ENCODE measurements around the gene STAM2. TPM values are rescaled to one million over a fixed set of nuclear protein-coding genes. Genes with fewer than 3 reads are reported as not detected.

The STAM2 gene
- polyA plus RNA-seq, 1 experiment, result 38.0 TPM

- no peak for DNase-seq (ENCODE audit: low read depth, low spot score)
- ChIA-PET POLR2A (no interaction called here), CTCF (interaction anchor here (0.9 to 2.5 kb wide), 3 partner anchors 132 to 479 kb away, joined by 3 to 7 read pairs (median 4); no protein-coding TSS in a partner anchor)
- TF ChIP-seq CTCF (IDR thresholded peaks at IDR 0.05; ENCODE audit: low read depth, low read length), result no peak
- H3K4me3 ChIP-seq (ENCODE audit: low read depth, low read length), result no peak overlapping the region
- H3K9me3 ChIP-seq (ENCODE audit: control insufficient read depth, insufficient read depth, low read length), result peaks cover 9% of the 10 kb centered on the region; the same call in 1 of the 2 replicates
- H3K27ac ChIP-seq (ENCODE audit: low read depth, low read length), result no peak overlapping the region
- H3K27me3 ChIP-seq (ENCODE audit: control insufficient read depth, insufficient read depth, low read length), result no peaks in the 10 kb centered on the region
Measured at GRCh38 chr2:152157253-152157652, 18.3 kb downstream of the STAM2 start.

- DNase-seq (ENCODE audit: low read depth, low spot score), result no peak
- TF ChIP-seq CTCF (IDR thresholded peaks at IDR 0.05; ENCODE audit: low read depth, low read length), result no peak
- Histone ChIP-seq H3K27me3 (ENCODE audit: control insufficient read depth, insufficient read depth, low read length) (no peaks in the 10 kb centered on the region), H3K4me3 (ENCODE audit: low read depth, low read length) (no peak overlapping the region), H3K27ac (ENCODE audit: low read depth, low read length) (no peak overlapping the region), H3K9me3 (ENCODE audit: control insufficient read depth, insufficient read depth, low read length) (peaks cover 7% of the 10 kb centered on the region; the same call in 1 of the 2 replicates)
- CTCF ChIA-PET, result interaction anchor here (0.7 to 2.5 kb wide), 2 partner anchors 119 to 481 kb away, joined by 3 to 7 read pairs; no protein-coding TSS in a partner anchor
- POLR2A ChIA-PET, result no interaction called here
Measured at GRCh38 chr2:152155209-152155608, 20.4 kb downstream of the STAM2 start.

- POLR2A ChIA-PET, result no interaction called here
- no peak for TF ChIP-seq CTCF (IDR thresholded peaks at IDR 0.05; ENCODE audit: low read depth, low read length)
- CTCF ChIA-PET, result interaction anchor here (2.5 kb wide), 1 partner anchor 482 kb away, joined by 7 read pairs; no protein-coding TSS in a partner anchor
Measured at GRCh38 chr2:152154462-152154861, 21.1 kb downstream of the STAM2 start.

GRCh38 chr2:152134488-152135280, 40.9 kb downstream of the STAM2 start:
- Histone ChIP-seq H3K27ac (ENCODE audit: low read depth, low read length) (no peak overlapping the region), H3K27me3 (ENCODE audit: control insufficient read depth, insufficient read depth, low read length) (no peaks in the 10 kb centered on the region), H3K9me3 (ENCODE audit: control insufficient read depth, insufficient read depth, low read length) (no peaks in the 10 kb centered on the region), H3K4me3 (ENCODE audit: low read depth, low read length) (no peak overlapping the region)
- DNase-seq (ENCODE audit: low read depth, low spot score), result no peak
- ChIA-PET POLR2A (interaction anchor here (1.0 kb wide), 1 partner anchor 10 kb away, joined by 3 read pairs; no protein-coding TSS in a partner anchor), CTCF (interaction anchor here (1.6 kb wide), 1 partner anchor 109 kb away, joined by 5 read pairs; no protein-coding TSS in a partner anchor)
- TF ChIP-seq CTCF (IDR thresholded peaks at IDR 0.05; ENCODE audit: low read depth, low read length), result no peak

More at GRCh38 chr2:152154462-152154861, 21.1 kb downstream of the STAM2 start:
- H3K27ac ChIP-seq (ENCODE audit: low read depth, low read length), result no peak overlapping the region
- no peak for DNase-seq (ENCODE audit: low read depth, low spot score)
- H3K9me3 ChIP-seq (ENCODE audit: control insufficient read depth, insufficient read depth, low read length), result no peaks in the 10 kb centered on the region; the same call in 1 of the 2 replicates
- H3K27me3 ChIP-seq (ENCODE audit: control insufficient read depth, insufficient read depth, low read length), result no peaks in the 10 kb centered on the region
- no peak overlapping the region for H3K4me3 ChIP-seq (ENCODE audit: low read depth, low read length)

GRCh38 chr2:152132306-152132705, 43.3 kb downstream of the STAM2 start:
- no peak for TF ChIP-seq CTCF (IDR thresholded peaks at IDR 0.05; ENCODE audit: low read depth, low read length)
- no peak for DNase-seq (ENCODE audit: low read depth, low spot score)
- no peak overlapping the region for H3K4me3 ChIP-seq (ENCODE audit: low read depth, low read length)
- ChIA-PET CTCF (no interaction called here), POLR2A (interaction anchor here (1.0 kb wide), 1 partner anchor 43 kb away, joined by 3 read pairs; the partner anchor contains the start of gene STAM2)
- H3K27ac ChIP-seq (ENCODE audit: low read depth, low read length), result no peak overlapping the region
- no peaks in the 10 kb centered on the region for H3K9me3 ChIP-seq (ENCODE audit: control insufficient read depth, insufficient read depth, low read length)
- H3K27me3 ChIP-seq (ENCODE audit: control insufficient read depth, insufficient read depth, low read length), result no peaks in the 10 kb centered on the region

Data from AG04450 (cell line).